K562 (cell line): ENCODE measurements around the gene UROD. TPM values are rescaled to one million over a fixed set of nuclear protein-coding genes. Genes with fewer than 3 reads are reported as not detected.

Experiments
- ARID1B ChIP-seq: fragments of 450-650 bp; IDR thresholded peaks from 2 replicates; pipeline ENCODE4 v1.6.1; 2016; ENCODE audit warnings: antibody characterized with exemption, mild to moderate bottlenecking, inconsistent platforms
- CBFA2T2 ChIP-seq: fragments of 450-650 bp; conservative IDR thresholded peaks from 2 replicates; pipeline ENCODE4 v1.6.1; 2017; ENCODE audit warnings: mild to moderate bottlenecking
- ELF4 ChIP-seq: fragments of 450-650 bp; formaldehyde crosslinking; IDR thresholded peaks from 2 replicates; pipeline ENCODE4 v1.4.0; 2022; ENCODE audit warnings: missing genetic modification characterization
- FOXK2 ChIP-seq, 2 experiments: fragments of 450-650 bp; IDR thresholded peaks in 1 of 2; conservative IDR thresholded peaks in 1 of 2; 2 replicates each; pipeline ENCODE4 v1.6.1; 2016; ENCODE audit warnings: low read depth in 2 of 2, mild to moderate bottlenecking in 1 of 2
- IRF2 ChIP-seq: sonication (generic); formaldehyde crosslinking; IDR thresholded peaks from 2 replicates; pipeline ENCODE4 v1.8.1; 2022; ENCODE audit warnings: mild to moderate bottlenecking, missing genetic modification reagents
- KAT2B ChIP-seq: IDR thresholded peaks from one replicate; pipeline ENCODE4 v1.6.1; 2012; ENCODE audit warnings: low read depth, mild to moderate bottlenecking, control low read depth, inconsistent platforms, low read length, moderate library complexity
- KAT8 ChIP-seq: fragments of 450-650 bp; IDR thresholded peaks from 2 replicates; pipeline ENCODE4 v1.6.1; 2016; ENCODE audit warnings: low read depth, mild to moderate bottlenecking
- MTA1 ChIP-seq: fragments of 450-650 bp; IDR thresholded peaks from 2 replicates; pipeline ENCODE4 v1.6.1; 2017; ENCODE audit warnings: borderline replicate concordance
- MTA2 ChIP-seq: fragments of 450-650 bp; IDR thresholded peaks from 2 replicates; pipeline ENCODE4 v1.6.1; 2016; ENCODE audit warnings: low read depth
- NBN ChIP-seq: fragments of 450-650 bp; IDR thresholded peaks from 2 replicates; pipeline ENCODE4 v1.6.1; 2016; ENCODE audit warnings: low read depth, mild to moderate bottlenecking
- NFE2L1 ChIP-seq: fragments of 450-650 bp; IDR thresholded peaks from 2 replicates; pipeline ENCODE4 v1.6.1; 2016; ENCODE audit warnings: missing genetic modification characterization, low read depth, mild to moderate bottlenecking, missing compliant biosample characterization, moderate library complexity, borderline replicate concordance
- POLR2H ChIP-seq: IDR thresholded peaks from 2 replicates; pipeline ENCODE4 v1.6.1; 2016; ENCODE audit warnings: missing genetic modification characterization, low read depth, mild to moderate bottlenecking, control low read depth, missing compliant biosample characterization, moderate library complexity
- RBBP5 ChIP-seq: fragments of 200-600 bp; sonication (generic); IDR thresholded peaks from 2 replicates; pipeline ENCODE4 v1.6.1; 2012; ENCODE audit warnings: borderline replicate concordance, mild to moderate bottlenecking, low read length, control low read depth, inconsistent platforms; ENCODE audit not compliant: insufficient read depth, poor library complexity, severe bottlenecking
- RBM25 ChIP-seq: fragments of 200-400 bp; formaldehyde crosslinking; IDR thresholded peaks from 2 replicates; pipeline ENCODE4 v1.6.1; 2018; ENCODE audit warnings: low read length, low read depth, moderate library complexity; ENCODE audit not compliant: severe bottlenecking
- SRSF1 ChIP-seq: fragments of 200-400 bp; formaldehyde crosslinking; IDR thresholded peaks from 2 replicates; pipeline ENCODE4 v1.6.1; 2017; ENCODE audit warnings: mild to moderate bottlenecking, low read depth, low read length, moderate library complexity
- TCFL5 ChIP-seq: fragments of 250-450 bp; sonication (Bioruptor Pico); conservative IDR thresholded peaks from 2 replicates; pipeline ENCODE4 v1.6.1; 2021; ENCODE audit warnings: mild to moderate bottlenecking, moderate library complexity, matching md5 sums
- ZBTB17 ChIP-seq: fragments of 450-650 bp; formaldehyde crosslinking; IDR thresholded peaks from 2 replicates; pipeline ENCODE4 v1.4.0; 2020; ENCODE audit warnings: mild to moderate bottlenecking
- polyA plus RNA-seq, 8 experiments: library from polyadenylated mRNA; depleted of rRNA in 4 of 8; stranded (reverse) in 5 of 8; unstranded in 3 of 8; fragments of >200 nt; fragmentation: Nextera tagmentation in 2 of 8; fragmentation: Illumina TruSeq in 1 of 8; extraction: Ambion mirVana in 2 of 8; extraction: Trizol in 1 of 8; gene quantifications; 2 replicates each; pipeline versions ENCODE4 v1.2.1 to v1.2.3, GENCODE V29; 2011 to 2014; ENCODE audit warnings: inconsistent platforms in 1 of 8, missing spikeins in 1 of 8
- total RNA-seq, 7 experiments: library from RNA; depleted of rRNA in 6 of 7; stranded (reverse); fragments of >200 nt in 6 of 7; fragmentation: Illumina TruSeq in 2 of 7; extraction: Trizol in 2 of 7; gene quantifications; 2 replicates each; pipeline versions ENCODE4 v1.2.1 to v1.2.3, GENCODE V29; 2011 to 2021; ENCODE audit warnings: low replicate concordance in 1 of 7
- TF ChIP-seq, protein P1 (sequence below): fragments of 450-650 bp; formaldehyde crosslinking; IDR thresholded peaks from 2 replicates; pipeline ENCODE4 v1.4.0; 2022; ENCODE audit warnings: missing genetic modification characterization
- TF ChIP-seq, protein P2 (sequence below): IDR thresholded peaks from 2 replicates; pipeline ENCODE4 v1.6.1; 2014; ENCODE audit warnings: antibody characterized with exemption
- TF ChIP-seq, protein P3 (sequence below), 2 experiments: fragments of 450-650 bp in 1 of 2; sonication (generic) in 1 of 2; formaldehyde crosslinking; conservative IDR thresholded peaks; 2 replicates each; pipeline versions ENCODE4 v1.4.0 to v1.8.1; 2020 to 2022; ENCODE audit warnings: mild to moderate bottlenecking in 1 of 2, missing genetic modification reagents in 1 of 2
- TF ChIP-seq, protein P4 (sequence below), 2 experiments: fragments of 450-650 bp; IDR thresholded peaks; 2 replicates each; pipeline ENCODE4 v1.6.1; 2016
- TF ChIP-seq, protein P5 (sequence below): IDR thresholded peaks from 2 replicates; pipeline ENCODE4 v1.6.1; 2011; ENCODE audit not compliant: insufficient read length; ENCODE audit errors: extremely low read depth

Gene UROD
- total and polyA plus RNA-seq, 9 of the 15 experiments (the other 6 are each of a cell fraction or from before 2014, with no cell fraction given) = 533 to 2,933 (median 1,100) TPM

DNA sequence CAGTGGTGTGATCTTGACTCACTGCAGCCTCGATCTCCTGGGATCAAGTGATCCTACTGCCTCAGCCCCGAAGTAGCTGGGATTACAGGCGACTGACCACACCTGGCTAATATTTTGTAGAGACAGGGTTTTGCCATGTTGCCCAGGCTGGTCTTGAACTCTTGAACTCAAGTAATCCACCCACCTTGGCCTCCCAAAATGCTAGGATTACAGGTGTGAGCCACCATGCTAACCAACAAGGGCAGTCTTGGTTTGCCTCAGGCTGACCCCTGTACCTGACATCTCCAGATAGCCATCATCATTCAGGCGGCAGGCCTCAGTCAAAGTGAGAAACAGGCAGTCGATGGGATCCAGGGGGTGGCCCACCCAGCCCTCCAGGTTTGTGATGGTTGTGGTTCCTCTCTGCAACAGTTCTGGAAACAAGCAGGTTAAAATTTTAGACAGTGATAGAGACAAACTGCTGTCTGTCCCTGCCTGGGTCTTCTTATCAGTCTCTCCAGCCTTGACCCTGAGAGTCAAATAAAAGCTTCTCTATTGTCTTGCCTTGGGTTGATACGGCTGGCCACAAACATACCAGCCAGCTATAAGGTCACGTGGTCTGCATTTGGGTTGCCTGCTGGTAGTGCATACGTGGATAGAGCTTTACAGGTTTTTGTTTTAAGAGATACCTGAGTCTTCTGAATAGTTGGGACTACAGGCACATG, 26.8 kb downstream of the UROD start (continued):
- TF ChIP-seq FOXK2 (conservative IDR thresholded peaks at IDR 0.05 in 1 of 2, IDR thresholded peaks at IDR 0.05 in 1 of 2; ENCODE audit: low read depth in 2 of 2) (peak; percentile 45 to 78; a peak in 2 of 4 replicates), SRSF1 (no peak), IRF2 (CRISPR knock-in tag) (no peak), ARID1B (peak; percentile 97), MTA2 (peak; percentile 95), KAT2B (no peak), ELF4 (CRISPR knock-in tag) (peak; percentile 56; the same call in 1 of the 2 replicates), KAT8 (no peak), NFE2L1 (tag) (no peak), MTA1 (peak; percentile 64; the same call in 1 of the 2 replicates), CBFA2T2 (peak; percentile 98), NBN (peak; percentile 60; the same call in 1 of the 2 replicates), POLR2H (no peak), RBM25 (no peak), TCFL5 (peak; percentile 55; the same call in 1 of the 2 replicates), ZBTB17 (CRISPR knock-in tag) (no peak), RBBP5 (peak; percentile 39)
- TF ChIP-seq, protein P1, sequence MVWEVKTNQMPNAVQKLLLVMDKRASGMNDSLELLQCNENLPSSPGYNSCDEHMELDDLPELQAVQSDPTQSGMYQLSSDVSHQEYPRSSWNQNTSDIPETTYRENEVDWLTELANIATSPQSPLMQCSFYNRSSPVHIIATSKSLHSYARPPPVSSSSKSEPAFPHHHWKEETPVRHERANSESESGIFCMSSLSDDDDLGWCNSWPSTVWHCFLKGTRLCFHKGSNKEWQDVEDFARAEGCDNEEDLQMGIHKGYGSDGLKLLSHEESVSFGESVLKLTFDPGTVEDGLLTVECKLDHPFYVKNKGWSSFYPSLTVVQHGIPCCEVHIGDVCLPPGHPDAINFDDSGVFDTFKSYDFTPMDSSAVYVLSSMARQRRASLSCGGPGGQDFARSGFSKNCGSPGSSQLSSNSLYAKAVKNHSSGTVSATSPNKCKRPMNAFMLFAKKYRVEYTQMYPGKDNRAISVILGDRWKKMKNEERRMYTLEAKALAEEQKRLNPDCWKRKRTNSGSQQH (CRISPR knock-in tag) = no peak; the same call in 1 of the 2 replicates
- TF ChIP-seq, protein P2, sequence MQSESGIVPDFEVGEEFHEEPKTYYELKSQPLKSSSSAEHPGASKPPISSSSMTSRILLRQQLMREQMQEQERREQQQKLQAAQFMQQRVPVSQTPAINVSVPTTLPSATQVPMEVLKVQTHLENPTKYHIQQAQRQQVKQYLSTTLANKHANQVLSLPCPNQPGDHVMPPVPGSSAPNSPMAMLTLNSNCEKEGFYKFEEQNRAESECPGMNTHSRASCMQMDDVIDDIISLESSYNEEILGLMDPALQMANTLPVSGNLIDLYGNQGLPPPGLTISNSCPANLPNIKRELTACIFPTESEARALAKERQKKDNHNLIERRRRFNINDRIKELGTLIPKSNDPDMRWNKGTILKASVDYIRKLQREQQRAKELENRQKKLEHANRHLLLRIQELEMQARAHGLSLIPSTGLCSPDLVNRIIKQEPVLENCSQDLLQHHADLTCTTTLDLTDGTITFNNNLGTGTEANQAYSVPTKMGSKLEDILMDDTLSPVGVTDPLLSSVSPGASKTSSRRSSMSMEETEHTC = no peak
- TF ChIP-seq, protein P3, sequence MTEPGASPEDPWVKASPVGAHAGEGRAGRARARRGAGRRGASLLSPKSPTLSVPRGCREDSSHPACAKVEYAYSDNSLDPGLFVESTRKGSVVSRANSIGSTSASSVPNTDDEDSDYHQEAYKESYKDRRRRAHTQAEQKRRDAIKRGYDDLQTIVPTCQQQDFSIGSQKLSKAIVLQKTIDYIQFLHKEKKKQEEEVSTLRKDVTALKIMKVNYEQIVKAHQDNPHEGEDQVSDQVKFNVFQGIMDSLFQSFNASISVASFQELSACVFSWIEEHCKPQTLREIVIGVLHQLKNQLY (CRISPR knock-in tag; conservative IDR thresholded peaks at IDR 0.05) = no peak
- TF ChIP-seq, protein P4, sequence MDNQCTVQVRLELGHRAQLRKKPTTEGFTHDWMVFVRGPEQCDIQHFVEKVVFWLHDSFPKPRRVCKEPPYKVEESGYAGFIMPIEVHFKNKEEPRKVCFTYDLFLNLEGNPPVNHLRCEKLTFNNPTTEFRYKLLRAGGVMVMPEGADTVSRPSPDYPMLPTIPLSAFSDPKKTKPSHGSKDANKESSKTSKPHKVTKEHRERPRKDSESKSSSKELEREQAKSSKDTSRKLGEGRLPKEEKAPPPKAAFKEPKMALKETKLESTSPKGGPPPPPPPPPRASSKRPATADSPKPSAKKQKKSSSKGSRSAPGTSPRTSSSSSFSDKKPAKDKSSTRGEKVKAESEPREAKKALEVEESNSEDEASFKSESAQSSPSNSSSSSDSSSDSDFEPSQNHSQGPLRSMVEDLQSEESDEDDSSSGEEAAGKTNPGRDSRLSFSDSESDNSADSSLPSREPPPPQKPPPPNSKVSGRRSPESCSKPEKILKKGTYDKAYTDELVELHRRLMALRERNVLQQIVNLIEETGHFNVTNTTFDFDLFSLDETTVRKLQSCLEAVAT (IDR thresholded peaks at IDR 0.05) = peak in 1 of 2 experiments; percentile 81; a peak in 2 of 4 replicates
- TF ChIP-seq, protein P5, sequence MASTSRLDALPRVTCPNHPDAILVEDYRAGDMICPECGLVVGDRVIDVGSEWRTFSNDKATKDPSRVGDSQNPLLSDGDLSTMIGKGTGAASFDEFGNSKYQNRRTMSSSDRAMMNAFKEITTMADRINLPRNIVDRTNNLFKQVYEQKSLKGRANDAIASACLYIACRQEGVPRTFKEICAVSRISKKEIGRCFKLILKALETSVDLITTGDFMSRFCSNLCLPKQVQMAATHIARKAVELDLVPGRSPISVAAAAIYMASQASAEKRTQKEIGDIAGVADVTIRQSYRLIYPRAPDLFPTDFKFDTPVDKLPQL = no peak
